ENCODE data around the gene PRKG2.

PRKG2 gene

DNA sequence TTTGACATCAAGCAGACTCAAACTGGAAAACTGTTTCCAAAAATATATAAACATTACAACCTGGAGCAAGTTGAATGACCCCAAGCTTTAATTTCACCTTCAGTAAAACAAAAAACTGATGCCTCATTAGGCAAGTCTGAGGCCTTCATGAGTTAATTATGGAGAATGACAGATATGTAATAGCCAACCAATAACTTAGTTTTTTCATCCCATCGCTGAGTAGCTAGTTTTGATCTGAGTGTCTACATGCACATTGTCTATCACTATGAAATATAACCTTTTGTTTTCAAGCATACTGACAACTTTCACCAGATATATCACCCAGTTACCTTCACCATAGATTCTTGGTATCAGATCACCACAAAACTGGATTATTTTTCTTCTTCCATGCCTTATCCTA lies 16.4 kb downstream of the PRKG2 start:
- no peak for DNase-seq (ENCODE audit: low spot score)
- TF ChIP-seq, protein P1, sequence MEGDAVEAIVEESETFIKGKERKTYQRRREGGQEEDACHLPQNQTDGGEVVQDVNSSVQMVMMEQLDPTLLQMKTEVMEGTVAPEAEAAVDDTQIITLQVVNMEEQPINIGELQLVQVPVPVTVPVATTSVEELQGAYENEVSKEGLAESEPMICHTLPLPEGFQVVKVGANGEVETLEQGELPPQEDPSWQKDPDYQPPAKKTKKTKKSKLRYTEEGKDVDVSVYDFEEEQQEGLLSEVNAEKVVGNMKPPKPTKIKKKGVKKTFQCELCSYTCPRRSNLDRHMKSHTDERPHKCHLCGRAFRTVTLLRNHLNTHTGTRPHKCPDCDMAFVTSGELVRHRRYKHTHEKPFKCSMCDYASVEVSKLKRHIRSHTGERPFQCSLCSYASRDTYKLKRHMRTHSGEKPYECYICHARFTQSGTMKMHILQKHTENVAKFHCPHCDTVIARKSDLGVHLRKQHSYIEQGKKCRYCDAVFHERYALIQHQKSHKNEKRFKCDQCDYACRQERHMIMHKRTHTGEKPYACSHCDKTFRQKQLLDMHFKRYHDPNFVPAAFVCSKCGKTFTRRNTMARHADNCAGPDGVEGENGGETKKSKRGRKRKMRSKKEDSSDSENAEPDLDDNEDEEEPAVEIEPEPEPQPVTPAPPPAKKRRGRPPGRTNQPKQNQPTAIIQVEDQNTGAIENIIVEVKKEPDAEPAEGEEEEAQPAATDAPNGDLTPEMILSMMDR (IDR thresholded peaks at IDR 0.05): no peak
- H3K4me3 ChIP-seq: no peak overlapping the region
- no peak overlapping the region for H3K27ac ChIP-seq

DNA sequence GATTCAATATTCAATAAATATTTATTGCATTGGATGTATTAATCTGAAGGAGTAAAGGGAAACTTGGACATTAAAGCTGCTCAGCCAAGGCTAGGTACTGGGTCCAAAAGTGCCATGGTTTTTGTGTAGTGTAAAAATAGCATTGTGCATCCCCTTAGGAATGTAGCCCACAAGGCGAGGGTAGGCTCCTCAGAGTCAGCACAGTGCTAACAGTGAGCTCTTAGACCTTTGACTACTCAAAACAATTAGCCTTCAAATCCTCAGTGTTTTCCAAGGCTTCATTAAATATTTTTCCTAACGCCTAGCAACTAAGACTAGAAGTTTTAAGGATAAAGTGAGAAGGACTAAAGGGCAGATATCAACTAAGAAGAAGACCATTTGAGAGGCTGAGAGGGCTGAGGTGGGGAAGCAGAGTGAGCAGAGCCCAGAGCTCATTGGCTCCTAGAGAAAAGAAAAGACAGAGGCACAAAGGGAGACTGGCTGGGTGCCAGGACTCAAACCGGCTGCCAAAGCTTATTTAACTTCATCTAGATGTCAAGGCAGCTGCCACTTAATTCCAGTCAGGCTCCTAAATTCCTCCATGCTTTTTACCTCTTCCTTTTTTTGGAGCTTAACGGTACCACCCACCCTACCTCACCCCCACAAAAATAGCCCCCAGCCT lies 17.0 kb downstream of the PRKG2 start:
- TF ChIP-seq, protein P1 (IDR thresholded peaks at IDR 0.05): no peak
- Histone ChIP-seq H3K27ac (no peak overlapping the region), H3K4me3 (no peak overlapping the region)
- no peak for DNase-seq (ENCODE audit: low spot score)

GRCh38 chr4:81196126-81196650 lies 18.8 kb downstream of the PRKG2 start:
- TF ChIP-seq, protein P1 (IDR thresholded peaks at IDR 0.05): no peak

DNA sequence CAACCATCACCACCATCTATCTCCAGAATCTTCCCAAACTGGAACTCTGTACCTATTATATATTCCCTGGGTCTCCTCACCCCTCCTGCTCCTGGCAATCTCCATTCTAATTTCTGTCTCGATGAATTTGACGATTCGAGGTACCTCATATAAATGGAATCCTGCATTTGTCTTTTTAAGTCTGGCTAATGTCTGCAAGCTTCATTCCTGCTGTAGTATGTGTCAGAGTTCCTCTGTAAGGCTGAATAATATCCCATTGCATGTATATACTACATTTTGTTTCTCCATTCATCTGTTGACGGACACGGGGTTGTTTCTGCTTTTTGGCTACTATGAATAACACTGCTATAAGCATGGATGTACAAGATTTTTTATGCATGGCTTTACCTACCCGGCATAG lies 19.5 kb downstream of the PRKG2 start:
- no peak for DNase-seq (ENCODE audit: low spot score)
- no peak overlapping the region for H3K27ac ChIP-seq
- no peak overlapping the region for H3K4me3 ChIP-seq
- TF ChIP-seq, protein P1 (IDR thresholded peaks at IDR 0.05): no peak

More at GRCh38 chr4:81196126-81196650, 18.8 kb downstream of the PRKG2 start:
- no peak overlapping the region for H3K4me3 ChIP-seq
- no peak for DNase-seq (ENCODE audit: low spot score)
- H3K27ac ChIP-seq: no peak overlapping the region

DNA sequence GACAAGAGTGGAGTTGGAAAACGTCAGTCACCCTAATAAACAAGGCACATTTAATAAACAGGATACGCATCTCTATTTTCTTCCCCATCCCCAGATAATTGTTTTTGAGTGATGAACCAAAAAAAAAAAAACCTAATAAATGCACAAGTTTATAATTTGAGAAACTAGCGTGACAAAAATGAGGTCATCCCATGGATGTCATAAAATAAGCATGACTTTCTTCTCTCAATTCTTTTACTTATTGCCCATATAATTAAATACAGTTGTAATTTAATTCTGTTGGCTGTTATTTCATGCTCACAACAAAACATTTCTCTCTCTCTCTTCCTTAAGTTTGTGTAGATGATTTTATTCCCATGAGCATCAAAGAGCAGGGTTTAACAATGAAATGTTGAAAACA lies 20.7 kb downstream of the PRKG2 start:
- Histone ChIP-seq H3K4me3 (no peak overlapping the region), H3K27ac (no peak overlapping the region)
- no peak for DNase-seq (ENCODE audit: low spot score)
- TF ChIP-seq, protein P1 (IDR thresholded peaks at IDR 0.05): no peak

- Histone ChIP-seq H3K27ac (no peak overlapping the region), H3K4me3 (no peak overlapping the region)
- DNase-seq (ENCODE audit: low spot score): no peak
- TF ChIP-seq, protein P1 (IDR thresholded peaks at IDR 0.05): no peak
These were observed 34.1 kb downstream of the PRKG2 start for GRCh38 chr4:81180916-81181315.

GRCh38 chr4:81179326-81179725 lies 35.7 kb downstream of the PRKG2 start:
- TF ChIP-seq, protein P1 (IDR thresholded peaks at IDR 0.05): no peak
- Histone ChIP-seq H3K4me3 (no peak overlapping the region), H3K27ac (no peak overlapping the region)
- no peak for DNase-seq (ENCODE audit: low spot score)
